Loucy (cell line): ENCODE measurements around the gene GPX1.

Experiments used
- H2AFZ ChIP-seq: fragments of 200-600 bp; sonication (generic); 2 replicates; pipeline ENCODE4 v1.6.0; 2016; ENCODE audit warnings: antibody characterized with exemption, mild to moderate bottlenecking, low read length, moderate library complexity
- H3F3A ChIP-seq: fragments of 200-600 bp; 2 replicates; pipeline ENCODE4 v1.6.0; 2016; ENCODE audit warnings: antibody characterized with exemption, low read depth, mild to moderate bottlenecking
- H3K27me3 ChIP-seq: fragments of 200-600 bp; sonication (generic); 2 replicates; pipeline ENCODE4 v1.6.1; 2014; ENCODE audit warnings: low read length, mild to moderate bottlenecking; ENCODE audit not compliant: insufficient read depth, poor library complexity, severe bottlenecking
- H3K36me3 ChIP-seq: fragments of 200-600 bp; sonication (generic); 2 replicates; pipeline ENCODE4 v1.6.1; 2016; ENCODE audit warnings: low read length; ENCODE audit not compliant: insufficient read depth
- H3K4me1 ChIP-seq: fragments of 200-600 bp; sonication (generic); 2 replicates; pipeline ENCODE4 v1.5.1; 2014; ENCODE audit warnings: low read length, mild to moderate bottlenecking; ENCODE audit not compliant: insufficient read depth, poor library complexity, severe bottlenecking
- H3K4me2 ChIP-seq: fragments of 200-600 bp; sonication (generic); 2 replicates; pipeline ENCODE4 v1.6.0; 2014; ENCODE audit warnings: antibody characterized with exemption, low read length, low read depth, mild to moderate bottlenecking; ENCODE audit not compliant: poor library complexity, severe bottlenecking
- H3K4me3 ChIP-seq: fragments of 200-600 bp; sonication (generic); 2 replicates; pipeline ENCODE4 v1.5.1; 2014; ENCODE audit warnings: low read length, mild to moderate bottlenecking, mixed read lengths; ENCODE audit not compliant: poor library complexity, severe bottlenecking
- H3K79me2 ChIP-seq: fragments of 200-600 bp; sonication (generic); 2 replicates; pipeline ENCODE4 v1.6.1; 2014; ENCODE audit warnings: low read length; ENCODE audit not compliant: insufficient read depth
- H3K9ac ChIP-seq: fragments of 200-600 bp; sonication (generic); 2 replicates; pipeline ENCODE4 v1.6.0; 2014; ENCODE audit warnings: mild to moderate bottlenecking, low read depth, low read length, moderate library complexity; ENCODE audit not compliant: poor library complexity, severe bottlenecking
- H3K9me2 ChIP-seq: fragments of 200-600 bp; sonication (generic); replicated peaks from 2 replicates; pipeline ENCODE4 v1.6.1; 2016; ENCODE audit warnings: low read depth, low read length, mixed read lengths
- H3K9me3 ChIP-seq: fragments of 200-600 bp; sonication (generic); 2 replicates; pipeline ENCODE4 v1.6.1; 2014; ENCODE audit warnings: mild to moderate bottlenecking, antibody characterized with exemption, low read length, low read depth; ENCODE audit not compliant: insufficient read depth
- H4K20me1 ChIP-seq: fragments of 200-600 bp; sonication (generic); 2 replicates; pipeline ENCODE4 v1.6.0; 2014; ENCODE audit warnings: antibody characterized with exemption, low read length, mild to moderate bottlenecking; ENCODE audit not compliant: insufficient read depth, poor library complexity, severe bottlenecking
- EZH2phosphoT487 ChIP-seq: fragments of 200-600 bp; IDR thresholded peaks from 2 replicates; pipeline ENCODE4 v1.6.1; 2018; ENCODE audit warnings: antibody characterized with exemption, mild to moderate bottlenecking, moderate library complexity, borderline replicate concordance
- TF ChIP-seq, protein P1 (sequence below): fragments of 200-600 bp; sonication (generic); conservative IDR thresholded peaks from 2 replicates; pipeline ENCODE4 v1.5.1; 2014; ENCODE audit warnings: mild to moderate bottlenecking, antibody characterized with exemption, low read length

GPX1 gene

GRCh38 chr3:49341996-49342395 lies 16.2 kb downstream of the GPX1 start:
- Histone ChIP-seq H3K9ac (peak overlapping the region; percentile 93), H3K9me2 (no peaks in the 10 kb centered on the region), H3K4me3 (no peak overlapping the region), H4K20me1 (no peaks in the 10 kb centered on the region), H3K4me1 (peaks cover 28% of the 10 kb centered on the region), H3F3A (peaks cover 3% of the 10 kb centered on the region; the same call in 1 of the 2 replicates), H3K36me3 (no peaks in the 10 kb centered on the region), H2AFZ (no peak overlapping the region), H3K27me3 (no peaks in the 10 kb centered on the region), H3K4me2 (no peak overlapping the region), H3K79me2 (peaks cover 28% of the 10 kb centered on the region), H3K9me3 (no peaks in the 10 kb centered on the region)
- no peak for TF ChIP-seq EZH2phosphoT487
- TF ChIP-seq, protein P1, sequence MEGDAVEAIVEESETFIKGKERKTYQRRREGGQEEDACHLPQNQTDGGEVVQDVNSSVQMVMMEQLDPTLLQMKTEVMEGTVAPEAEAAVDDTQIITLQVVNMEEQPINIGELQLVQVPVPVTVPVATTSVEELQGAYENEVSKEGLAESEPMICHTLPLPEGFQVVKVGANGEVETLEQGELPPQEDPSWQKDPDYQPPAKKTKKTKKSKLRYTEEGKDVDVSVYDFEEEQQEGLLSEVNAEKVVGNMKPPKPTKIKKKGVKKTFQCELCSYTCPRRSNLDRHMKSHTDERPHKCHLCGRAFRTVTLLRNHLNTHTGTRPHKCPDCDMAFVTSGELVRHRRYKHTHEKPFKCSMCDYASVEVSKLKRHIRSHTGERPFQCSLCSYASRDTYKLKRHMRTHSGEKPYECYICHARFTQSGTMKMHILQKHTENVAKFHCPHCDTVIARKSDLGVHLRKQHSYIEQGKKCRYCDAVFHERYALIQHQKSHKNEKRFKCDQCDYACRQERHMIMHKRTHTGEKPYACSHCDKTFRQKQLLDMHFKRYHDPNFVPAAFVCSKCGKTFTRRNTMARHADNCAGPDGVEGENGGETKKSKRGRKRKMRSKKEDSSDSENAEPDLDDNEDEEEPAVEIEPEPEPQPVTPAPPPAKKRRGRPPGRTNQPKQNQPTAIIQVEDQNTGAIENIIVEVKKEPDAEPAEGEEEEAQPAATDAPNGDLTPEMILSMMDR: no peak

GRCh38 chr3:49339941-49340800 lies 18.0 kb downstream of the GPX1 start, which contains the start of gene USP4:
Gene USP4 (minus strand): TSS chr3:49340053. CDS start chr3:49340024, 29 bp downstream.
- TF ChIP-seq EZH2phosphoT487: no peak
- TF ChIP-seq, protein P1: peak; percentile 64
- peaks cover 42% of the 10 kb centered on the region for H3K79me2 ChIP-seq

GRCh38 chr3:49339581-49339940 lies 18.6 kb downstream of the GPX1 start:
- H3K36me3 ChIP-seq: peaks cover 11% of the 10 kb centered on the region; the same call in 1 of the 2 replicates
- peaks cover 3% of the 10 kb centered on the region for H4K20me1 ChIP-seq
- no peaks in the 10 kb centered on the region for H3K9me3 ChIP-seq
- H3K4me1 ChIP-seq: peaks cover 31% of the 10 kb centered on the region
- H3K4me2 ChIP-seq: peak overlapping the region; percentile 86
- H3F3A ChIP-seq: peaks cover 3% of the 10 kb centered on the region; the same call in 1 of the 2 replicates
- peak overlapping the region; percentile 93 for H3K9ac ChIP-seq
- TF ChIP-seq EZH2phosphoT487: no peak
- TF ChIP-seq, protein P1: no peak
- no peaks in the 10 kb centered on the region for H3K9me2 ChIP-seq
- H3K27me3 ChIP-seq: no peaks in the 10 kb centered on the region
- peak overlapping the region; percentile 88 for H2AFZ ChIP-seq
- H3K4me3 ChIP-seq: peak overlapping the region; percentile 92
- H3K79me2 ChIP-seq: peaks cover 48% of the 10 kb centered on the region

More at GRCh38 chr3:49339941-49340800, 18.0 kb downstream of the GPX1 start, which contains the start of gene USP4:
- peak within 1 kb of the TSS; percentile 96 for H2AFZ ChIP-seq
- no peaks in the 10 kb centered on the region for H3K9me3 ChIP-seq
- H3K4me3 ChIP-seq: peak within 1 kb of the TSS; percentile 92
- H3K27me3 ChIP-seq: no peaks in the 10 kb centered on the region
- no peaks in the 10 kb centered on the region for H4K20me1 ChIP-seq
- peaks cover 3% of the 10 kb centered on the region; the same call in 1 of the 2 replicates for H3F3A ChIP-seq
- peaks cover 5% of the 10 kb centered on the region; the same call in 1 of the 2 replicates for H3K36me3 ChIP-seq
- no peaks in the 10 kb centered on the region for H3K9me2 ChIP-seq
- peak within 1 kb of the TSS; percentile 93 for H3K9ac ChIP-seq
- H3K4me1 ChIP-seq: peaks cover 34% of the 10 kb centered on the region
- peak within 1 kb of the TSS; percentile 86 for H3K4me2 ChIP-seq
